ENCODE results near the gene ATP7B. TPM values are rescaled to one million over a fixed set of nuclear protein-coding genes. Genes with fewer than 3 reads are reported as not detected.
"Not testable (repeated sequence)": the region's sequence is repeated elsewhere in the genome, so short reads cannot be mapped to it uniquely, and the experiment has no call there.

The ATP7B gene
- 1.5 and 5.6 TPM in 2 replicates for total RNA-seq (2012; rRNA removed)

DNA sequence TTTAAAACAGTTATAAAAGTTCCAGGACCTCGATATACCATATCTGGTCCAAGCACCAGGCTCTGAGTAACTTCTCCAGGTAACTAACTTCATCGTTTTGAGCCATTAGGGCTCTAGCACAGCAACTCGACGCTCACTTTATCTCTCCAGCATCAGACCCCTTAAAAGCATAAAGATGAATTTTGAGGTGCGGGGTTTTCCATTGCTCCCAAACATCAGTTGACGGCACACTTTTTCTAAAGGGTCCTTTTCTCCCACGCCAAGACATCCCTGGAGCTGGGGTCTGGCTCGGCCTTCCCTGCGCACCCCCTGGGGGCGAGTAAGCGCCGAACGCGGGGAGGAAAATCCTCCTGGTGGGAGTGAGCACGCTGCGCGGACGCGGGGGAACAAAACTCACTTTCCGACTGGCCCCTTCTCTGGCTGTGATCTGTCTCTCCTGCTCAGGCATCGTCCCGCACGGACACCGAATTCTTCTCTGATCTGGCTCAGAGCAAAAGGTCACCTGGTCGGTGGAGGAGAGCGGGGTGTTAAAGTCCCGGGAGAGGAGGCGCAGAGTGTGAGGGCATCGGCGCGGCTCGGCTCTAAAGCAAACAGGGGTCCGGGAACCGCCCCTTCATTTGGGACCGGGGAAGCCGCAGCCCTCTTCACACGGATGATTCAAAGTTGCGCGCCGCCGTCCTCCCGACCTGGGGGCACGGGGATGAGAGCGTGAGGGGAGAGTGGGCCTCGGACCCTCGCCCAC is at the start of gene ATP7B:
TSS of gene ATP7B (minus strand) at position 561 of the 742 bp plus-strand sequence. CDS start at position 448, 113 bp downstream.
- Histone ChIP-seq H3K4me1 (ENCODE audit: control insufficient read depth, insufficient read depth, low read length) (peaks cover 6% of the 10 kb centered on the region), H3K36me3 (ENCODE audit: insufficient read depth, low read length) (no peaks in the 10 kb centered on the region), H3K9ac (ENCODE audit: low read depth, low read length) (peak within 1 kb of the TSS; percentile 96), H3K4me3 (ENCODE audit: low read length) (peak within 1 kb of the TSS; percentile 98), H3K27me3 (ENCODE audit: control insufficient read depth, insufficient read depth, low read length) (peaks cover 13% of the 10 kb centered on the region), H3K4me2 (ENCODE audit: low read length) (peak within 1 kb of the TSS; percentile 98), H3K9me3 (replicated peaks; ENCODE audit: low read length) (no peaks in the 10 kb centered on the region)

- Histone ChIP-seq H3K9me3 (replicated peaks; ENCODE audit: low read length) (no peaks in the 10 kb centered on the region), H3K4me2 (ENCODE audit: low read length) (no peak overlapping the region), H3K27me3 (ENCODE audit: control insufficient read depth, insufficient read depth, low read length) (no peaks in the 10 kb centered on the region), H3K4me3 (ENCODE audit: low read length) (no peak overlapping the region), H3K36me3 (ENCODE audit: insufficient read depth, low read length) (no peaks in the 10 kb centered on the region), H3K4me1 (ENCODE audit: control insufficient read depth, insufficient read depth, low read length) (no peaks in the 10 kb centered on the region), H3K9ac (ENCODE audit: low read depth, low read length) (no peak overlapping the region)
Observed at GRCh38 chr13:52053460-52053859, 42.2 kb upstream of the ATP7B start.

- Histone ChIP-seq H3K9ac (ENCODE audit: low read depth, low read length) (no peak overlapping the region), H3K36me3 (ENCODE audit: insufficient read depth, low read length) (no peaks in the 10 kb centered on the region), H3K4me3 (ENCODE audit: low read length) (no peak overlapping the region), H3K4me2 (ENCODE audit: low read length) (no peak overlapping the region), H3K27me3 (ENCODE audit: control insufficient read depth, insufficient read depth, low read length) (no peaks in the 10 kb centered on the region), H3K9me3 (replicated peaks; ENCODE audit: low read length) (no peaks in the 10 kb centered on the region), H3K4me1 (ENCODE audit: control insufficient read depth, insufficient read depth, low read length) (no peaks in the 10 kb centered on the region)
Observed at GRCh38 chr13:52051400-52051799, 40.1 kb upstream of the ATP7B start.

DNA sequence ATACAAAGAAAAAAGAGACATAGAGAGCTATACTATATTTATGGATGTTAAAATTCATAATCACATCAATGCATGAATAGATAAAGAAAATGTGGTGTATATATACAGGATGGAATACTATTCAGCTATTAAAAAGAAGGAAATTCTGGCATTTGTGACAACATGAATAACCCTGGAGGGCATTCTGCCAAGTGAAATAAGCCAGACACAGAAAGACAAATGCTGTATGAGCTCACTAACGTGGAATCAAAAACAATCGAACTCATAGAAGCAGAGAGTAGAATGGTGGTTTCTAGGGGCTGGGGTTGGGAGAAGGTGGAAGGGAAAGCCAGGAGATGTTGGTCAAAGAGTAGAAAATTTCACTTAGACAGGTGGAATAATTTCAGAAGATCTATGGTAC is 37.3 kb upstream of the ATP7B start:
- Histone ChIP-seq H3K9ac (ENCODE audit: low read depth, low read length) (no peak overlapping the region), H3K27me3 (ENCODE audit: control insufficient read depth, insufficient read depth, low read length) (no peaks in the 10 kb centered on the region), H3K4me3 (ENCODE audit: low read length) (no peak overlapping the region), H3K9me3 (replicated peaks; ENCODE audit: low read length) (no peaks in the 10 kb centered on the region), H3K4me2 (ENCODE audit: low read length) (no peak overlapping the region), H3K4me1 (ENCODE audit: control insufficient read depth, insufficient read depth, low read length) (no peaks in the 10 kb centered on the region), H3K36me3 (ENCODE audit: insufficient read depth, low read length) (no peaks in the 10 kb centered on the region)

DNA sequence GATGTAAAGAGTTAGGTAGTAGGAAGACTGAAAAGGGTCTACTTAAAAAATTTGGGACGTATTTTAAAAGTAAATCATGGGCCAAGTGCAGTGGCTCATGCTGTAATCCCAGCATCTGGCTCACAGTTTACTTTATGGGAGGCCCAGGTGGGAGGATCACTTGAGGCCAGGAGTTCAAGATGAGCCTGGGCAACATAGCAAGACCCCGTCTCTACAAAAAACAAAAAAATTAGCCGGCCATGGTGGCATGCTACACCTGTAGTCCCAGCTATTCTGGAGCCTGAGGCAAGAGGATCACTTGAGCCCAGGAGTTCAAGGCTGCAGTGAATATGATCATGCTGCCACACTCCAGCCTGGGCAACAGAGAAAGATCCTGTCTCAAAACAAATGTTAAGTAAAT is 36.2 kb upstream of the ATP7B start:
- H3K4me2 ChIP-seq (ENCODE audit: low read length), result no peak overlapping the region
- no peaks in the 10 kb centered on the region for H3K4me1 ChIP-seq (ENCODE audit: control insufficient read depth, insufficient read depth, low read length)
- no peaks in the 10 kb centered on the region for H3K36me3 ChIP-seq (ENCODE audit: insufficient read depth, low read length)
- H3K9me3 ChIP-seq (replicated peaks; ENCODE audit: low read length), result no peaks in the 10 kb centered on the region
- no peak overlapping the region for H3K9ac ChIP-seq (ENCODE audit: low read depth, low read length)
- H3K4me3 ChIP-seq (ENCODE audit: low read length), result no peak overlapping the region
- H3K27me3 ChIP-seq (ENCODE audit: control insufficient read depth, insufficient read depth, low read length), result no peaks in the 10 kb centered on the region

DNA sequence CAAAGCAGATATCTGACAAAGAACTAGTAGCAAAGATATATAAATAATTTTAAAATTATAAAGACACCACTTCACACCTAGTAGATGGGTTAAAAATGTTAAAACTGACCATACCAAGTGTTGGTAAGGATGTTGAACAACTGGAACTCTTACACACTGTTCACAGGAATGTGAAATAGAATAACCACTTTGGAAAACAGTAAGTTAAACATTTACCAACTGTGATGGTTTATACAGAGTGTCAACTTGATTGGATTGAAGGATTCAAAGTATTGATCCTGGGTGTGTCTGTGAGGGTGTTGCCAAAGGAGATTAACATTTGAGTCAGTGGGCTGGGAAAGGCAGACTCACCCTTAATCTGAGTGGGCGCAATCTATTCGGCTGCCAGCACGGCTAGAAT is 32.4 kb upstream of the ATP7B start:
- Histone ChIP-seq H3K9me3 (replicated peaks; ENCODE audit: low read length) (no peaks in the 10 kb centered on the region), H3K9ac (ENCODE audit: low read depth, low read length) (no peak overlapping the region), H3K4me2 (ENCODE audit: low read length) (no peak overlapping the region), H3K4me1 (ENCODE audit: control insufficient read depth, insufficient read depth, low read length) (no peaks in the 10 kb centered on the region), H3K36me3 (ENCODE audit: insufficient read depth, low read length) (no peaks in the 10 kb centered on the region), H3K4me3 (ENCODE audit: low read length) (no peak overlapping the region), H3K27me3 (ENCODE audit: control insufficient read depth, insufficient read depth, low read length) (no peaks in the 10 kb centered on the region)

DNA sequence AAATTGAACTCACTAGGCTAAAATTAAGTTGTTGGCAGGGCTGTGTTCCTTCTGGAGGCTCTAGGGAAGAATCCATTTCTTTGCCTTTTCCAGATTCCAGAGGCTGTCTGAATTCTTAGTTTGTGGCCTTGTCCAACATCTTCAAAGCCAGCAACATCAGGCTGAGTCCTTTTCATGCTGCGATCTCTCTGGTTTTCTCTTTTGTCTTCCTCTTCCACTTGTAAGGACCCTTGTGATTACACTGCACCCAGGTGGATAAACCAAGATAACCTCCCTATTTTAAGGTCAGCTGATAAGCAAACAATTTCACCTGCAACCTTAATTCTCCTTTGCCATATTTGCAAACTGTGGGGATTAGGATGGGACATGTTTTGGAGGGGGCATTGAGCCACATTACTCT is 24.8 kb upstream of the ATP7B start:
- Histone ChIP-seq H3K9ac (ENCODE audit: low read depth, low read length) (no peak overlapping the region), H3K4me2 (ENCODE audit: low read length) (no peak overlapping the region), H3K9me3 (replicated peaks; ENCODE audit: low read length) (no peaks in the 10 kb centered on the region), H3K27me3 (ENCODE audit: control insufficient read depth, insufficient read depth, low read length) (no peaks in the 10 kb centered on the region), H3K4me3 (ENCODE audit: low read length) (no peak overlapping the region), H3K36me3 (ENCODE audit: insufficient read depth, low read length) (no peaks in the 10 kb centered on the region), H3K4me1 (ENCODE audit: control insufficient read depth, insufficient read depth, low read length) (no peaks in the 10 kb centered on the region)

GRCh38 chr13:52034616-52035226 is 23.5 kb upstream of the ATP7B start:
- no peaks in the 10 kb centered on the region for H3K9me3 ChIP-seq (replicated peaks; ENCODE audit: low read length)
- no peaks in the 10 kb centered on the region for H3K27me3 ChIP-seq (ENCODE audit: control insufficient read depth, insufficient read depth, low read length)
- H3K36me3 ChIP-seq (ENCODE audit: insufficient read depth, low read length), result no peaks in the 10 kb centered on the region

GRCh38 chr13:52033039-52033438 is 21.8 kb upstream of the ATP7B start:
- H3K4me1 ChIP-seq (ENCODE audit: control insufficient read depth, insufficient read depth, low read length), result no peaks in the 10 kb centered on the region
- no peaks in the 10 kb centered on the region for H3K27me3 ChIP-seq (ENCODE audit: control insufficient read depth, insufficient read depth, low read length)
- no peak overlapping the region for H3K9ac ChIP-seq (ENCODE audit: low read depth, low read length)
- no peaks in the 10 kb centered on the region for H3K9me3 ChIP-seq (replicated peaks; ENCODE audit: low read length)
- no peak overlapping the region for H3K4me2 ChIP-seq (ENCODE audit: low read length)
- H3K36me3 ChIP-seq (ENCODE audit: insufficient read depth, low read length), result peaks cover 9% of the 10 kb centered on the region
- no peak overlapping the region for H3K4me3 ChIP-seq (ENCODE audit: low read length)

More at GRCh38 chr13:52034616-52035226, 23.5 kb upstream of the ATP7B start:
- no peak overlapping the region for H3K4me2 ChIP-seq (ENCODE audit: low read length)
- no peak overlapping the region for H3K4me3 ChIP-seq (ENCODE audit: low read length)
- no peaks in the 10 kb centered on the region for H3K4me1 ChIP-seq (ENCODE audit: control insufficient read depth, insufficient read depth, low read length)
- no peak overlapping the region for H3K9ac ChIP-seq (ENCODE audit: low read depth, low read length)

DNA sequence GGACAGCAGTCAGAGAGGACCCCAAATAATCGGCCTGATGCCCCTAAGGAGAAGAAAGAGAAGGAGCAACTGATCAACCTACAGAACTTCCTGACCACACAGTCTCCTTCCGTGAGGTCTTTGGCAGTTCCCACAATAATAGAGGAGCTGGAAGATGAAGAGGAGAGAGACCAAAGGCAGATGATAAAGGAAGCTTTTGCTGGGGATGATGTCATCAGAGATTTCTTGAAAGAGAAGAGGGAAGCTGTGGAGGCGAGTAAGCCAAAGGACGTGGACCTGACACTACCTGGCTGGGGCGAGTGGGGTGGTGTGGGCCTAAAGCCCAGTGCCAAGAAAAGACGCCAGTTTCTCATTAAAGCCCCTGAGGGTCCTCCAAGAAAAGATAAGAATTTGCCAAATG is 19.2 kb upstream of the ATP7B start:
- H3K9ac ChIP-seq (ENCODE audit: low read depth, low read length); H3K4me2 ChIP-seq (ENCODE audit: low read length); H3K4me3 ChIP-seq (ENCODE audit: low read length); H3K4me1 ChIP-seq (ENCODE audit: control insufficient read depth, insufficient read depth, low read length); H3K27me3 ChIP-seq (ENCODE audit: control insufficient read depth, insufficient read depth, low read length); H3K9me3 ChIP-seq (replicated peaks; ENCODE audit: low read length): not testable (repeated sequence)
- peaks cover 22% of the 10 kb centered on the region for H3K36me3 ChIP-seq (ENCODE audit: insufficient read depth, low read length)

DNA sequence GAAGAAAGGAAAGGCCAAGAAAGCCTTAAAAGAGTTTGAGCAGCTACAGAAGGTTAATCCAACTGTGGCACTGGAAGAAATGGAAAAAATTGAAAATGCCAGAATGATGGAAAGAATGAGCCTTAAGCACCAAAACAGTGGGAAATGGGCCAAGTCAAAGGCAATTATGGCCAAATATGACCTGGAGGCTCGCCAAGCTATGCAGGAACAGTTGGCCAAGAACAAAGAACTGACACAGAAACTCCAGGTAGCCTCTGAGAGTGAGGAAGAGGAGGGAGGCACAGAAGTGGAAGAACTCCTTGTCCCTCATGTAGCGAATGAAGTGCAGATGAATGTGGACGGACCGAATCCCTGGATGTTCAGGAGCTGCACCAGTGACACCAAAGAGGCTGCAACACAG is 18.3 kb upstream of the ATP7B start:
- peaks cover 30% of the 10 kb centered on the region for H3K36me3 ChIP-seq (ENCODE audit: insufficient read depth, low read length)

DNA sequence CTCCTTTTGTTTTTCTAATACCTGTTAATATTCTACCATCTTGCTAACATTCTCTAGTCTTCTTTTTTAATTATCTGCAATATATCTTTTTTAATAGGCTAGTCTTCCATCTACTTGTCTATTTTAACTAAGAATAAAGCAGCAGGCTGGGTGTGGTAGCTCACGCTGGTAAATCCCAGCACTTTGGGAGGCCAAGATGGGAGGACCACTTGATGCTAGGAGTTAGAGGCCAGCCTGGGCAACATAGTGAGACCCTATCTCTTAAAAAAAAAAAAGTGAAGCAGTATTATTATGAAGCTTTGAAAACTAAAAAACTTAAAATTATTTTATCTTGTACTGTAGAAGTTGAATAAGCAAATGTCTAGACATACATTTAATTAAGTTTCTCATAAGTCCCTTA is 16.6 kb upstream of the ATP7B start:
- Histone ChIP-seq H3K27me3 (ENCODE audit: control insufficient read depth, insufficient read depth, low read length) (no peaks in the 10 kb centered on the region), H3K9me3 (replicated peaks; ENCODE audit: low read length) (no peaks in the 10 kb centered on the region), H3K4me3 (ENCODE audit: low read length) (no peak overlapping the region), H3K9ac (ENCODE audit: low read depth, low read length) (no peak overlapping the region), H3K36me3 (ENCODE audit: insufficient read depth, low read length) (peaks cover 39% of the 10 kb centered on the region), H3K4me1 (ENCODE audit: control insufficient read depth, insufficient read depth, low read length) (no peaks in the 10 kb centered on the region), H3K4me2 (ENCODE audit: low read length) (no peak overlapping the region)

More for the DNA sequence above, 18.3 kb upstream of the ATP7B start:
- no peak overlapping the region for H3K4me3 ChIP-seq (ENCODE audit: low read length)
- no peak overlapping the region for H3K4me2 ChIP-seq (ENCODE audit: low read length)
- no peak overlapping the region for H3K9ac ChIP-seq (ENCODE audit: low read depth, low read length)
- no peaks in the 10 kb centered on the region for H3K9me3 ChIP-seq (replicated peaks; ENCODE audit: low read length)
- H3K27me3 ChIP-seq (ENCODE audit: control insufficient read depth, insufficient read depth, low read length), result no peaks in the 10 kb centered on the region
- no peaks in the 10 kb centered on the region for H3K4me1 ChIP-seq (ENCODE audit: control insufficient read depth, insufficient read depth, low read length)
